ENCODE measurements around the gene BNC2. TPM values are rescaled to one million over a fixed set of nuclear protein-coding genes. Genes with fewer than 3 reads are reported as not detected.

Gene BNC2
- total RNA-seq, 1 donor from 2014 or later: 5.4 TPM

GRCh38 chr9:16682273-16682672, 188.2 kb downstream of the BNC2 start:
- TF ChIP-seq CTCF (conservative IDR thresholded peaks at IDR 0.05): no peak
- Mint-ChIP-seq H3K36me3 (ENCODE audit: low read depth) (no peaks in the 10 kb centered on the region), H3K4me1 (peaks cover 37% of the 10 kb centered on the region), H3K27ac (ENCODE audit: unreplicated experiment) (no peak overlapping the region), H3K9me3 (no peaks in the 10 kb centered on the region), H3K4me3 (no peak overlapping the region), H3K27me3 (ENCODE audit: low read depth) (no peaks in the 10 kb centered on the region)
- no peak for DNase-seq (ENCODE audit: low read depth, low spot score)

- Mint-ChIP-seq H3K27ac (ENCODE audit: unreplicated experiment) (no peak overlapping the region), H3K4me3 (no peak overlapping the region), H3K27me3 (ENCODE audit: low read depth) (no peaks in the 10 kb centered on the region), H3K4me1 (peaks cover 36% of the 10 kb centered on the region), H3K9me3 (no peaks in the 10 kb centered on the region), H3K36me3 (ENCODE audit: low read depth) (no peaks in the 10 kb centered on the region)
- DNase-seq (ENCODE audit: low read depth, low spot score): no peak
- TF ChIP-seq CTCF (conservative IDR thresholded peaks at IDR 0.05): no peak
These were observed 188.8 kb downstream of the BNC2 start for GRCh38 chr9:16681652-16681987.

GRCh38 chr9:16680975-16681651, 189.4 kb downstream of the BNC2 start:
- TF ChIP-seq CTCF (conservative IDR thresholded peaks at IDR 0.05): no peak
- Mint-ChIP-seq H3K4me1 (peaks cover 36% of the 10 kb centered on the region), H3K27ac (ENCODE audit: unreplicated experiment) (no peak overlapping the region), H3K9me3 (no peaks in the 10 kb centered on the region), H3K27me3 (ENCODE audit: low read depth) (no peaks in the 10 kb centered on the region), H3K36me3 (ENCODE audit: low read depth) (no peaks in the 10 kb centered on the region), H3K4me3 (no peak overlapping the region)
- DNase-seq (ENCODE audit: low read depth, low spot score): no peak

GRCh38 chr9:16680541-16680940, 189.9 kb downstream of the BNC2 start:
- no peak for TF ChIP-seq CTCF (conservative IDR thresholded peaks at IDR 0.05)
- Mint-ChIP-seq H3K4me1 (peaks cover 36% of the 10 kb centered on the region), H3K27ac (ENCODE audit: unreplicated experiment) (no peak overlapping the region), H3K36me3 (ENCODE audit: low read depth) (no peaks in the 10 kb centered on the region), H3K9me3 (no peaks in the 10 kb centered on the region), H3K27me3 (ENCODE audit: low read depth) (no peaks in the 10 kb centered on the region), H3K4me3 (no peak overlapping the region)
- no peak for DNase-seq (ENCODE audit: low read depth, low spot score)

GRCh38 chr9:16679327-16679821, 191.1 kb downstream of the BNC2 start:
- H3K36me3 Mint-ChIP-seq (ENCODE audit: low read depth): no peaks in the 10 kb centered on the region
- no peaks in the 10 kb centered on the region for H3K27me3 Mint-ChIP-seq (ENCODE audit: low read depth)
- no peak for DNase-seq (ENCODE audit: low read depth, low spot score)
- H3K4me3 Mint-ChIP-seq: no peak overlapping the region
- H3K9me3 Mint-ChIP-seq: no peaks in the 10 kb centered on the region
- H3K27ac Mint-ChIP-seq (ENCODE audit: unreplicated experiment): no peak overlapping the region
- no peak for TF ChIP-seq CTCF (conservative IDR thresholded peaks at IDR 0.05)
- H3K4me1 Mint-ChIP-seq: peaks cover 36% of the 10 kb centered on the region
